ENCODE results near the gene POLR1C.
A peak's percentile ranks its signal among the peaks of the same experiment; 100 is the strongest.
"Not testable (repeated sequence)": the region's sequence is repeated elsewhere in the genome, so short reads cannot be mapped to it uniquely, and the experiment has no call there.

The POLR1C gene

GRCh38 chr6:43516697-43517504 lies at the start of gene POLR1C, which contains the start of gene YIPF3:
POLR1C (plus strand) TSS chr6:43517089; CDS start chr6:43517110, 21 bp downstream.
YIPF3 (minus strand) TSS chr6:43516926; CDS start chr6:43516807, 119 bp downstream.
- peak; percentile 98 for DNase-seq

- DNase-seq: not testable (repeated sequence)
Measured at GRCh38 chr6:43467265-43467664, 49.6 kb upstream of the POLR1C start.

- no peak for DNase-seq
Measured at GRCh38 chr6:43467752-43468151, 49.1 kb upstream of the POLR1C start.

GRCh38 chr6:43468240-43468639 lies 48.6 kb upstream of the POLR1C start:
- DNase-seq: no peak

GRCh38 chr6:43468748-43469681 lies 47.9 kb upstream of the POLR1C start:
- DNase-seq: no peak

- no peak for DNase-seq
Measured at GRCh38 chr6:43469947-43470346, 46.9 kb upstream of the POLR1C start.

- DNase-seq: no peak
Measured at GRCh38 chr6:43471399-43471798, 45.5 kb upstream of the POLR1C start.

- no peak for DNase-seq
Measured at GRCh38 chr6:43472515-43472914, 44.4 kb upstream of the POLR1C start.

GRCh38 chr6:43475516-43475915 lies 41.4 kb upstream of the POLR1C start:
- DNase-seq: no peak

GRCh38 chr6:43476746-43477145 lies 40.1 kb upstream of the POLR1C start:
- no peak for DNase-seq

- DNase-seq: peak; percentile 99
Measured at GRCh38 chr6:43477235-43478007, 39.5 kb upstream of the POLR1C start, which contains the start of gene TJAP1. TJAP1 (plus strand) TSS chr6:43477570; CDS start chr6:43499002, 21,432 bp downstream.

- no peak for DNase-seq
Measured at GRCh38 chr6:43478008-43478372, 38.9 kb upstream of the POLR1C start.

GRCh38 chr6:43481075-43481474 lies 35.8 kb upstream of the POLR1C start:
- DNase-seq: peak; percentile 26

GRCh38 chr6:43481591-43482236 lies 35.2 kb upstream of the POLR1C start:
- no peak for DNase-seq

GRCh38 chr6:43488667-43489276 lies 28.1 kb upstream of the POLR1C start:
- DNase-seq: no peak

- no peak for DNase-seq
Measured at GRCh38 chr6:43489277-43490072, 27.4 kb upstream of the POLR1C start.

GRCh38 chr6:43490523-43490939 lies 26.4 kb upstream of the POLR1C start:
- DNase-seq: no peak

- DNase-seq: no peak
Measured at GRCh38 chr6:43491750-43492661, 24.9 kb upstream of the POLR1C start.

GRCh38 chr6:43492673-43493072 lies 24.2 kb upstream of the POLR1C start:
- DNase-seq: no peak

- no peak for DNase-seq
Measured at GRCh38 chr6:43493230-43493629, 23.7 kb upstream of the POLR1C start.

All from activated CD4-positive, alpha-beta T cell treated with anti-CD3 and anti-CD28 coated beads for 48 hours (primary cell).